ENCODE measurements around the gene TCF3. TPM values are rescaled to one million over a fixed set of nuclear protein-coding genes. Genes with fewer than 3 reads are reported as not detected.

Gene TCF3
- total RNA-seq, 1 experiment from 2014 or later = 208 TPM

- no peak for TF ChIP-seq REST (IDR thresholded peaks at IDR 0.05; ENCODE audit: low read depth)
These were observed 4.0 kb downstream of the TCF3 start (continued) for GRCh38 chr19:1648459-1648849.

GRCh38 chr19:1647501-1648458 lies 4.6 kb downstream of the TCF3 start:
- ATAC-seq = no peak
- H3K4me1 ChIP-seq (ENCODE audit: control insufficient read depth in 1 of 2, insufficient read depth in 2 of 2, low read length in 2 of 2) = peaks cover 5 to 14% of the 10 kb centered on the region in 2 experiments; a peak in 3 of 4 replicates
- ChIA-PET RAD21 (ENCODE audit: low non-redundant PET in 1 of 2, low total read pairs in 2 of 2, uncharacterized antibody in 2 of 2, unreplicated experiment in 2 of 2) (no interaction called here), CTCF (no interaction called here), POLR2A (no interaction called here)
- BruUV-seq (replicated peaks) = no TSS peak
- no peak overlapping the region for H2AFZ ChIP-seq (ENCODE audit: low read depth, low read length, poor library complexity, severe bottlenecking)
- no peak overlapping the region for H3K4me3 ChIP-seq (replicated peaks in 1 of 2; ENCODE audit: low read depth in 1 of 2, low read length in 2 of 2)
- H3K9me2 ChIP-seq (ENCODE audit: insufficient read depth) = no peaks in the 10 kb centered on the region
- DNase-seq (ENCODE audit: low read depth, low spot score) = no peak
- no peak overlapping the region for H3K4me2 ChIP-seq (ENCODE audit: low read length)
- no peaks in the 10 kb centered on the region for H3K9me3 ChIP-seq (ENCODE audit: control insufficient read depth in 1 of 2, insufficient read depth in 1 of 2, low read depth in 1 of 2, low read length in 2 of 2)
- H3K79me2 ChIP-seq (ENCODE audit: insufficient read depth, low read length) = peaks cover 78% of the 10 kb centered on the region
- no peak overlapping the region for H3K27ac ChIP-seq (ENCODE audit: low read depth, low read length)
- no peaks in the 10 kb centered on the region for H3K27me3 ChIP-seq (ENCODE audit: insufficient read depth, low read length)
- intact Hi-C loops (cut with micrococcal nuclease) = no loop called here
- H3K9ac ChIP-seq (ENCODE audit: low read length) = no peak overlapping the region
- H4K20me1 ChIP-seq (ENCODE audit: insufficient read depth) = no peaks in the 10 kb centered on the region
- peaks cover 18 to 37% of the 10 kb centered on the region in 2 experiments for H3K36me3 ChIP-seq (ENCODE audit: control insufficient read depth in 1 of 2, insufficient read depth in 2 of 2, low read length in 2 of 2)
- TF ChIP-seq FOSL1 (IDR thresholded peaks at IDR 0.05; ENCODE audit: low read depth) (no peak), EZH2phosphoT487 (IDR thresholded peaks at IDR 0.05; ENCODE audit: borderline replicate concordance) (no peak), CEBPB (IDR thresholded peaks at IDR 0.05; ENCODE audit: low read depth) (no peak), CBX3 (IDR thresholded peaks at IDR 0.05; ENCODE audit: low read depth) (no peak), JUND (IDR thresholded peaks at IDR 0.05) (no peak), YY1 (IDR thresholded peaks at IDR 0.05; ENCODE audit: extremely low read depth, insufficient replicate concordance, low read depth, low read length) (no peak), MAX (IDR thresholded peaks at IDR 0.05) (no peak), ELF1 (IDR thresholded peaks at IDR 0.05; ENCODE audit: borderline replicate concordance, low read depth) (no peak), TCF7L2 (IDR thresholded peaks at IDR 0.05; ENCODE audit: borderline replicate concordance, extremely low read depth, insufficient read depth, insufficient read length) (no peak), RAD21 (IDR thresholded peaks at IDR 0.05; ENCODE audit: low read depth) (no peak), SRF (IDR thresholded peaks at IDR 0.05; ENCODE audit: low read depth) (no peak), SP1 (IDR thresholded peaks at IDR 0.05; ENCODE audit: low read depth) (no peak), EGR1 (IDR thresholded peaks at IDR 0.05; ENCODE audit: low read depth) (no peak), CTCF (IDR thresholded peaks at IDR 0.05 in 2 of 3, conservative IDR thresholded peaks at IDR 0.05 in 1 of 3; ENCODE audit: borderline replicate concordance in 1 of 3, insufficient read depth in 1 of 3, low read depth in 2 of 3, low read length in 2 of 3) (no peak)

Measured in HCT116 (cell line).